ENCODE measurements around the gene NUDC.

- TF ChIP-seq CTCF (conservative IDR thresholded peaks at IDR 0.05; ENCODE audit: low read depth, low read length) (no peak), EZH2 (IDR thresholded peaks at IDR 0.05; ENCODE audit: low read length, unreplicated experiment) (no peak), EZH2phosphoT487 (IDR thresholded peaks at IDR 0.05; ENCODE audit: borderline replicate concordance, low read length) (no peak)
These were observed 24.2 kb upstream of the NUDC start for GRCh38 chr1:26897351-26897750.
